HUES48 (cell line): Measurements from ENCODE around the gene SHISA5.
"Not testable (repeated sequence)": the region's sequence is repeated elsewhere in the genome, so short reads cannot be mapped to it uniquely, and the experiment has no call there.

Experiments
- H3K27ac ChIP-seq: one replicate; pipeline ENCODE4 v1.7.0; 2013; ENCODE audit warnings: low read depth, low read length, inconsistent platforms
- H3K27me3 ChIP-seq: 2 replicates; pipeline ENCODE4 v1.6.1; 2013; ENCODE audit warnings: mild to moderate bottlenecking, low read length; ENCODE audit not compliant: control insufficient read depth, insufficient read depth
- H3K36me3 ChIP-seq: 2 replicates; pipeline ENCODE4 v1.6.1; 2013; ENCODE audit warnings: low read length; ENCODE audit not compliant: control insufficient read depth, insufficient read depth
- H3K4me1 ChIP-seq: 2 replicates; pipeline ENCODE4 v1.6.1; 2013; ENCODE audit warnings: mild to moderate bottlenecking, low read length; ENCODE audit not compliant: control insufficient read depth, insufficient read depth
- H3K4me3 ChIP-seq: 2 replicates; pipeline ENCODE4 v1.5.1; 2013; ENCODE audit warnings: mild to moderate bottlenecking, low read depth, low read length
- H3K9ac ChIP-seq: 2 replicates; pipeline ENCODE4 v1.6.1; 2013; ENCODE audit warnings: mild to moderate bottlenecking, low read depth, low read length, moderate library complexity
- H3K9me3 ChIP-seq: 2 replicates; pipeline ENCODE4 v1.6.1; 2013; ENCODE audit warnings: low read length; ENCODE audit not compliant: control insufficient read depth, insufficient read depth

The SHISA5 gene

DNA sequence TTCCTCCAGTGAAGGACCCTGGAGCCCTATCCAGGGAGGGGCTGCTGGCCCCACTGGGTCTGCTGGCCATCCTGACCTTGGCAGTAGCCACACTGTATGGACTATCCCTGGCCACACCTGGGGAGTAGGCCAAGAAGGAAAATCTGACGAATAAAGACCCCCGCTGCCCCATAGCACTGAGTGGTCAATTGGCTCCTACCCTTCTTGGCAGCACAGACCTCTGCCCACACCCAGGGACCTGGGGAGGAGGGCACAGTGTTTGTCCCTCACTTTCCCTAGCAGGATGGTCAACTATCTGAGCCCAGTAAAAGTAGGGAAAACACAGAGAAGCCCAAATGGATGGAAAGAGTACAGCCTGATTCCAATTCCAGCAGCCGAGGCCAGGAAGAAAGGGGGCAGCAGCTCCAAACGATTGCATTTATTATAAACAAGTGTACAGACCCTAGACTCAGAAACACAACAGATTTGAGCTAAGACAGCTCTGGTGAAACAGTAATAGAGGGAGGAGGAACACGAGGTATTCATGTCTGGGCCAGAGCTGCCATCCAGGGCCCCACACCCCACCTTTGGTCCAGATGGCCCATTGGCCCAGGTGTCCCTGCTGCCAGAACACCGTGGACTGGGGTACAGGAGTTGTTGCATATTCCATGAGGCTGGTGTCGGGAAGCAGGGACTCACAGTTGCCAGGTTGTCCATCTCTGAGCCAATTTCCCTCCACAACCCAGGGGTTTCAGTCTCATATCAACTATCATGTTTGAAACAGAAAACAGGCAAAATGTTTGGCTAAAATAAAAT is 36.3 kb downstream of the SHISA5 start:
- no peaks in the 10 kb centered on the region for H3K27me3 ChIP-seq
- H3K9ac ChIP-seq: no peak overlapping the region
- H3K4me3 ChIP-seq: no peak overlapping the region
- H3K27ac ChIP-seq: no peak overlapping the region
- H3K36me3 ChIP-seq: peaks cover 35% of the 10 kb centered on the region
- H3K9me3 ChIP-seq: no peaks in the 10 kb centered on the region
- H3K4me1 ChIP-seq: peaks cover 11% of the 10 kb centered on the region

DNA sequence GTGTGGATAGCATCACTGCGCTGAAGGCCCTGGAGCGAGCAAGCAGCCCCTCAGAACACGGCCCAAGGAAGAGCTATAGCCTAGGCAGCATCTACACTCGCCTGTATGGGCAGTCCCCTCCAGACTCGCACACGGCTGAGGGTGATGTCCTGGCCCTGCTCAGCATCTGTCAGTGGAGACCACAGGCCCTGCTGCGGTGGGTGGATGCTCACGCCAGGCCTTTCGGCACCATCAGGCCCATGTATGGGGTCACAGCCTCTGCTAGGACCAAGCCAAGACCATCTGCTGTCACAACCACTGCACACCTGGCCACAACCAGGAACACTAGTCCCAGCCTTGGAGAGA is 36.9 kb downstream of the SHISA5 start:
- Histone ChIP-seq H3K4me1 (peaks cover 11% of the 10 kb centered on the region), H3K9me3 (no peaks in the 10 kb centered on the region), H3K27ac (peak overlapping the region; percentile 99), H3K27me3 (no peaks in the 10 kb centered on the region), H3K36me3 (peaks cover 35% of the 10 kb centered on the region), H3K9ac (no peak overlapping the region), H3K4me3 (no peak overlapping the region)

DNA sequence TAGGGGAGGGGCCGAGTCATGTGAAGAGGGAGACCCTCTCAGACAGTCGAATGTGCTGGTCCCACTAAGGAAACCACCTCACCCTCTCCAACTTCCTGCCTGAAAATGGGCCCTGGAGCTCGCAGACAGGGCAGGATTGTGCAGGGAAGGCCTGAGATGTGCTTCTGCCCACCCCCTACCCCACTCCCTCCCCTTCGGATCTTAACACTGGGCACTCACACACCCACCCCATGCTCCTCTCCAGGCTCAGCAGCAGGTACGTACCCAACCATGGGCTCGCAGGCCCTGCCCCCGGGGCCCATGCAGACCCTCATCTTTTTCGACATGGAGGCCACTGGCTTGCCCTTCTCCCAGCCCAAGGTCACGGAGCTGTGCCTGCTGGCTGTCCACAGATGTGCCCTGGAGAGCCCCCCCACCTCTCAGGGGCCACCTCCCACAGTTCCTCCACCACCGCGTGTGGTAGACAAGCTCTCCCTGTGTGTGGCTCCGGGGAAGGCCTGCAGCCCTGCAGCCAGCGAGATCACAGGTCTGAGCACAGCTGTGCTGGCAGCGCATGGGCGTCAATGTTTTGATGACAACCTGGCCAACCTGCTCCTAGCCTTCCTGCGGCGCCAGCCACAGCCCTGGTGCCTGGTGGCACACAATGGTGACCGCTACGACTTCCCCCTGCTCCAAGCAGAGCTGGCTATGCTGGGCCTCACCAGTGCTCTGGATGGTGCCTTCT is 37.4 kb downstream of the SHISA5 start:
- Histone ChIP-seq H3K4me1 (peaks cover 11% of the 10 kb centered on the region), H3K27ac (peak overlapping the region; percentile 99), H3K36me3 (peaks cover 35% of the 10 kb centered on the region), H3K4me3 (no peak overlapping the region), H3K9me3 (no peaks in the 10 kb centered on the region), H3K9ac (peak overlapping the region; percentile 80), H3K27me3 (no peaks in the 10 kb centered on the region)

DNA sequence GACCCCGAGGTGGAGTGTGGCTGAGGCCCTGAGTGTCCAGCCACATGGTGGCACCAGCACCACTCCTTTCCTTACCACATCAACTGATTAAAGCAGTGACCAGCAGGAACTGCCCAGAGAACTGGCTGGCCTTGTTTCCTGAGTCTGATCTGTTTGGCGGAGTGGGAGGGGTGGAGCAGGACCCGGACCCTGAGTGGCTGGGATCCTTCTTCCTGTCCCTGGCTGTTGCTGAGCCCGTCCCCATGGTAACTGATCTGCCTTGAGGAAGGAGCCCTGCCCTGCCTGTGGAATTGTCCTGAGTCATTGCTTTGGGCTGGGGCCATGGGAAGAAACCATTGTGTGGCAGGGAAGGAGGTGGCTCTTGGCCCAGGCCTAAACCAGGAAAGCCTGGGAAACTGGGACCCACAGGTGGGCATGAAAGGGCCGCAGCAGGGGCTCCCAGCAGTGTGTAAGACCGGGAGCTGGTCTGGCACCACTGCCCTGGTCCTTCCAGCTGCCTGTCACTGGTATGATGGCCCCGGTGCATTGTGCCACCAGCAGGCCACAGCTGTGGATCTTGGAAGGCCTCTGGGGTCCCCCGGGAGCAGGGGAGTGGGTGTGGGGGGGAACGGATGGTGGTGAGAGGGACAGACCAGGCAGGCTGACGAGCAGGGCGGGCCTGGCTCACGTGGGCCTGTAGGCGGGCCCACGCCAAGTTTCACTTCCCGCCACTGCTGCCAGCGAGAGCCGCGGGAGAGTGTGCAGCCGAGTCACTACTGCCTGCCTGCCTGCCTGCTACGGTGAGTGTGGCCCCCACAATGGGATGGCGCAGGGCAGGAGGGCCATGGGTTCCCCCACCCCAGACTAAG is 38.2 kb downstream of the SHISA5 start:
- no peaks in the 10 kb centered on the region for H3K27me3 ChIP-seq
- H3K9ac ChIP-seq: peak overlapping the region; percentile 80
- peaks cover 43% of the 10 kb centered on the region for H3K36me3 ChIP-seq
- H3K9me3 ChIP-seq: no peaks in the 10 kb centered on the region
- peaks cover 11% of the 10 kb centered on the region for H3K4me1 ChIP-seq
- peak overlapping the region; percentile 99 for H3K27ac ChIP-seq
- H3K4me3 ChIP-seq: no peak overlapping the region

DNA sequence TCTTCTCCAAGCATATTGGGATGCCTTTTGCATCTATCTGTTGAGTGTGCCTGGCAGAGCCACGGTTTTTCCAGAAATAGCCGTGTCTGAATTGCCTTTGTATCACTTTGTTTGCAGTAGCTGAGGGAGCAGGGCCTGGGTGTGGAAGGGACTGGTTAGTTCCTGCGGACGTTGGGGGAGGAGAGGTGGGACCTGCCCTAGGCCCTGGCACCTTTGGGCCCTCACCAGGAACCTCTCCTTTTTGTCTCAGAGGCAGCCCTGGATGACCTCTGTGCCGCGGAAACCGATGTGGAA is 38.8 kb downstream of the SHISA5 start:
- Histone ChIP-seq H3K27ac (peak overlapping the region; percentile 99), H3K9ac (no peak overlapping the region), H3K4me3 (no peak overlapping the region), H3K4me1 (peaks cover 11% of the 10 kb centered on the region), H3K9me3 (no peaks in the 10 kb centered on the region), H3K27me3 (no peaks in the 10 kb centered on the region), H3K36me3 (peaks cover 49% of the 10 kb centered on the region)

DNA sequence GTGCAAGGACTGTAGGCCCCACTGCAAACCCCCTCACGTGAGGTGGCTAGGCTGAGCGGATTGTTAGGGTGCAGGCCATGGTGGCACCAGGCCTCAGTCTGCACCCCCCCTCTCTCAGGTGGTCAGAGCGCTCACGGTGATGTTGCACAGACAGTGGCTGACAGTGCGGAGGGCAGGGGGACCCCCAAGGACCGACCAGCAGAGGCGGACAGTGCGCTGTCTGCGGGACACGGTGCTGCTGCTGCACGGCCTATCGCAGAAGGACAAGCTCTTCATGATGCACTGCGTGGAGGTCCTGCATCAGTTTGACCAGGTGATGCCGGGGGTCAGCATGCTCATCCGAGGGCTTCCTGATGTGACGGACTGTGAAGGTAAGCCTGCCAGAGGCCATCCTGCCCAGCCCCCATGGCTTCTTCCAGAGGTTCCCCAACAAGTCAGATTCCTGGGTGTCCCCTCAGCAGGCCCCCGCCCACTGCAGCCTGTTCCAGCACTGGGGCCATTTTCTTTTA is 39.2 kb downstream of the SHISA5 start:
- Histone ChIP-seq H3K27me3 (no peaks in the 10 kb centered on the region), H3K36me3 (peaks cover 50% of the 10 kb centered on the region), H3K27ac (peak overlapping the region; percentile 99), H3K9ac (no peak overlapping the region), H3K9me3 (no peaks in the 10 kb centered on the region), H3K4me1 (peaks cover 11% of the 10 kb centered on the region), H3K4me3 (no peak overlapping the region)

DNA sequence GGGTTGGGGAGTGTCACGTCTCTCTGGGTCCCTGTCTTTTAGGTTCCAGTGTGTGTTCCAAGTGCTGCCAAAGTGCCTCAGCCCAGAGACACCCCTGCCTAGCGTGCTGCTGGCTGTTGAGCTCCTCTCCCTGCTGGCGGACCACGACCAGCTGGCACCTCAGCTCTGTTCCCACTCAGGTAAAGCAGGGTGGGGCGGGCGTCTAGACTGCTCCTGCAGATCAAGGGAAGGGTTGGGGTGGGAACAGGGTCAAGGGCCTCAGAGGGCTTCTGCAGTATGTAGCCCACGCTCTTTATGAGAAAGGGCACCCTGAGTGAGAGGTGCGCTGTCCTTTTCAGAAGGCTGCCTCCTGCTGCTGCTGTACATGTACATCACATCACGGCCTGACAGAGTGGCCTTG is 40.3 kb downstream of the SHISA5 start:
- H3K9me3 ChIP-seq: no peaks in the 10 kb centered on the region
- no peak overlapping the region for H3K27ac ChIP-seq
- H3K36me3 ChIP-seq: peaks cover 50% of the 10 kb centered on the region
- H3K4me1 ChIP-seq: peaks cover 11% of the 10 kb centered on the region
- H3K4me3 ChIP-seq: no peak overlapping the region
- H3K9ac ChIP-seq: no peak overlapping the region
- no peaks in the 10 kb centered on the region for H3K27me3 ChIP-seq

DNA sequence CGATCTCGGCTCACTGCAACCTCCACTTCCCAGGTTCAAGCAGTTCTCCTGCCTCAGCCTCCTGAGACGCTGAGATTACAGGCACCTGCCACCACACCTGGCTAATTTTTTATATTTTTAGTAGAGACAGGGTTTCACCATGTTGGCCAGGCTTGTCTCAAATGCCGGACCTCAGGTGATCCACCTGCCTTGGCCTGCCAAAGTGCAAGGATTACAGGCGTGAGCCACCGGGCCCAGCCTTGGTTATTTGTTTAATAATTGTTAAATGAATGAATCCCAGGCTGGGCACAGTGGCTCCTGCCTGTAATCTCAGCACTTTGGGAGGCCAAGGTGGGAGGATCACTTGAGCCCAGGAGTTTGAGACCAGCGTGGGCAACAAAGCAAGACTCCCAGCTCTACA is 42.2 kb downstream of the SHISA5 start:
- H3K9me3 ChIP-seq, H3K9ac ChIP-seq, H3K27me3 ChIP-seq, H3K27ac ChIP-seq, H3K4me3 ChIP-seq: not testable (repeated sequence)
- peaks cover 44% of the 10 kb centered on the region for H3K36me3 ChIP-seq
- peaks cover 11% of the 10 kb centered on the region for H3K4me1 ChIP-seq

DNA sequence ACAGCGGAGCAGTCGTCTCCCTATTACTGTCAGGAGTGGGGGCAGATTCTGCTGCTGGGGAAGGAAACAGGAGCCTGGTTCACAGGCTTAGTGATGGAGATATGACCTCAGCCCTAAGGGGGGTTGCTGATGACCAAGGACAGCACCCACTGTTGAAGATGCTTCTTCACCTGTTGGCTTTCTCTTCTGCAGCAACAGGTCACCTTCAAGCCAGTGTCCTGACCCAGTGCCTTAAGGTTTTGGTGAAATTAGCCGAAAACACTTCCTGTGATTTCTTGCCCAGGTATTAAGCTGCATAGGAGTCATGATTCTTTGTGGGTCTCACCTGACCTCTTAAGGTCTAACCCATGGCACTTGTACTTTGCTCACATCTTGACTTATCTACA is 43.5 kb downstream of the SHISA5 start:
- Histone ChIP-seq H3K27ac (no peak overlapping the region), H3K36me3 (peaks cover 51% of the 10 kb centered on the region), H3K4me1 (no peaks in the 10 kb centered on the region), H3K27me3 (no peaks in the 10 kb centered on the region), H3K9ac (no peak overlapping the region), H3K4me3 (no peak overlapping the region), H3K9me3 (no peaks in the 10 kb centered on the region)

DNA sequence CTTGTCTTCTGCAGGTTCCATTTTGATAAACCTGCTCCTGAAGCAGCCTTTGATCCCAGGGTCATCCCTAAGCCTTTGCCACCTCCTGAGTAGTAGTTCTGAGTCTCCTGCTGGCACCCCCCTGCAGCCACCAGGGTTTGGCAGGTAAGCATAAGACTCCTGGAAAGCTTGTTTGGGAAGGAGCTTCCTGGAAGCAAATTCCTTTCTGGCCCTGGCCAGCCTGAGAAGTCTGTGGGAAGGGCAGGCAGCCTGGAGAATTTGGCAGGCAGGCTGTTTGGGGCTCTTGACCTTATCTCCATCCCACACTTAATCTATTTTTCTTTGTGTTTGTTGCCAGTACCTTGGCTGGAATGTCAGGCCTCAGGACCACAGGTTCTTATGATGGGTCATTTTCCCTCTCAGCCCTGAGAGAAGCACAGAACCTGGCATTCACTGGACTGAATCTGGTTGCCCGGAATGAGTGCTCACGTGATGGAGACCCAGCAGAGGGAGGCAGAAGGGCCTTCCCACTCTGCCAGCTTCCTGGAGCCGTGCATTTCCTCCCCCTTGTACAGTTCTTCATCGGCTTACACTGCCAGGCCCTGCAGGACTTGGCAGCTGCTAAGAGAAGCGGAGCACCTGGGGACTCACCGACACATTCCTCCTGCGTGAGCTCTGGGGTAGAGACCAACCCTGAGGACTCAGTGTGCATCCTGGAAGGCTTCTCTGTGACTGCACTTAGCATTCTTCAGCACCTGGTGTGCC is 44.0 kb downstream of the SHISA5 start:
- H3K27ac ChIP-seq: no peak overlapping the region
- no peak overlapping the region for H3K9ac ChIP-seq
- no peak overlapping the region for H3K4me3 ChIP-seq
- H3K36me3 ChIP-seq: peaks cover 57% of the 10 kb centered on the region
- H3K4me1 ChIP-seq: no peaks in the 10 kb centered on the region
- no peaks in the 10 kb centered on the region for H3K27me3 ChIP-seq
- H3K9me3 ChIP-seq: no peaks in the 10 kb centered on the region
